Heart left ventricle (tissue), 13 donors: ENCODE measurements around the gene PMP22.

Experiments
- POLR2A ChIP-seq, 2 donors: fragments of 450-650 bp; IDR thresholded peaks; one replicate each; pipeline ENCODE4 v1.6.1; 2017; ENCODE audit warnings: antibody characterized with exemption in 2 of 2, mild to moderate bottlenecking in 2 of 2, moderate library complexity in 2 of 2
- TF ChIP-seq, protein P1 (sequence below), 12 donors: fragments of 200-600 bp; sonication (generic) in 4 of 12; IDR thresholded peaks; one replicate each; pipeline versions ENCODE4 v1.5.0 to v1.8.0; 2018 to 2022; ENCODE audit warnings: antibody characterized with exemption in 12 of 12, mild to moderate bottlenecking in 5 of 12
- donor health status: ischemic (EF 13 %, LVEDD 7.1; RV severe dilation, severe dysfunction).
- donor health status: DM: no; HTN: yes; CAD: no.
- donor health status: DM: no; HTN: no; CAD: no.
- donor health status: ischemic (EF 25% LVEDD 6.9; RV normal size, moderate dysfunction).
- donor health status: ischemic (EF 25% LVEDD 5.7; RV mildly dilated, moderate dysfunction).
- donor health status: ischemic (EF 35%, LVEDD 5.7; RV mildly dilated, moderate dysfunction).
- donor health status: nonischemic (EF 11% LVEDD 7.7; RV severe dilation, severe dysfunction).
- donor health status: DM: yes; HTN: yes; CAD: no.
- donor health status: PGD.
- donor health status: ischemic (EF 29% LVEDD 5.4; RV normal size, mild dysfunction).
- donor health status: nonischemic (EF 23%, LVEDD 6.1; RV moderate dilation, normal function).

DNA sequence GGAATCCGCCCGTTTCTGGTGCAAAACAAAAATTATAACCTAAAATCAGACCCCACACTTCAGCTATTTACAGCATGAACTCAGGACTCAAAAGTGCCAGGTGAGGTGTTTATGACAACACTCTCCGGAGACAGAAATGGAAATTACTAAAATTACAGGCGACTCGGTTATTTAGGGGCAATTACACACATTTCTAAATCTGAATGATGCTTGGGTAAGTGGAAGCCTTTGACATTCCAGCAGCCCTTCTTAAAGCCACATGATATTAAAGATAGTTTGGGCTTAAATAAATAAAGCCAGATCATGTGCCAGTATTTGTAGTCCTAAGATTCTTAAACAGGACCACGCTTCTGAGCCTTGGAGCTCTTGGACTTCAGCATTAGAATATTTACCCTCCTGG is 36.7 kb upstream of the PMP22 start:
- TF ChIP-seq, protein P1, sequence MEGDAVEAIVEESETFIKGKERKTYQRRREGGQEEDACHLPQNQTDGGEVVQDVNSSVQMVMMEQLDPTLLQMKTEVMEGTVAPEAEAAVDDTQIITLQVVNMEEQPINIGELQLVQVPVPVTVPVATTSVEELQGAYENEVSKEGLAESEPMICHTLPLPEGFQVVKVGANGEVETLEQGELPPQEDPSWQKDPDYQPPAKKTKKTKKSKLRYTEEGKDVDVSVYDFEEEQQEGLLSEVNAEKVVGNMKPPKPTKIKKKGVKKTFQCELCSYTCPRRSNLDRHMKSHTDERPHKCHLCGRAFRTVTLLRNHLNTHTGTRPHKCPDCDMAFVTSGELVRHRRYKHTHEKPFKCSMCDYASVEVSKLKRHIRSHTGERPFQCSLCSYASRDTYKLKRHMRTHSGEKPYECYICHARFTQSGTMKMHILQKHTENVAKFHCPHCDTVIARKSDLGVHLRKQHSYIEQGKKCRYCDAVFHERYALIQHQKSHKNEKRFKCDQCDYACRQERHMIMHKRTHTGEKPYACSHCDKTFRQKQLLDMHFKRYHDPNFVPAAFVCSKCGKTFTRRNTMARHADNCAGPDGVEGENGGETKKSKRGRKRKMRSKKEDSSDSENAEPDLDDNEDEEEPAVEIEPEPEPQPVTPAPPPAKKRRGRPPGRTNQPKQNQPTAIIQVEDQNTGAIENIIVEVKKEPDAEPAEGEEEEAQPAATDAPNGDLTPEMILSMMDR (IDR thresholded peaks at IDR 0.05): no peak
- no peak for TF ChIP-seq POLR2A (IDR thresholded peaks at IDR 0.05)
